Mononuclear cell (primary cell): ENCODE data around the gene SLC43A2. TPM values are rescaled to one million over a fixed set of nuclear protein-coding genes. Genes with fewer than 3 reads are reported as not detected.
A peak's percentile ranks its signal among the peaks of the same experiment; 100 is the strongest.

Experiments used
- H3K27me3 ChIP-seq: 2 replicates; pipeline ENCODE4 v1.6.0; 2011; ENCODE audit warnings: low read length, control low read depth; ENCODE audit not compliant: insufficient read depth
- H3K4me1 ChIP-seq: 2 replicates; pipeline ENCODE4 v1.5.1; 2011; ENCODE audit warnings: mild to moderate bottlenecking, low read length, control low read depth; ENCODE audit not compliant: insufficient read depth
- H3K4me3 ChIP-seq: 2 replicates; pipeline ENCODE4 v1.5.1; 2011; ENCODE audit warnings: mild to moderate bottlenecking, low read length, moderate library complexity
- H3K9me3 ChIP-seq: 2 replicates; pipeline ENCODE4 v1.5.1; 2011; ENCODE audit warnings: low read depth, mild to moderate bottlenecking, control low read depth, low read length
- total RNA-seq: library from RNA; depleted of rRNA; stranded (reverse); fragments of >200 nt; gene quantifications from one replicate; pipeline ENCODE4 v1.2.3, GENCODE V29; 2012

Gene SLC43A2
- total RNA-seq, 1 donor: 88.4 TPM

DNA sequence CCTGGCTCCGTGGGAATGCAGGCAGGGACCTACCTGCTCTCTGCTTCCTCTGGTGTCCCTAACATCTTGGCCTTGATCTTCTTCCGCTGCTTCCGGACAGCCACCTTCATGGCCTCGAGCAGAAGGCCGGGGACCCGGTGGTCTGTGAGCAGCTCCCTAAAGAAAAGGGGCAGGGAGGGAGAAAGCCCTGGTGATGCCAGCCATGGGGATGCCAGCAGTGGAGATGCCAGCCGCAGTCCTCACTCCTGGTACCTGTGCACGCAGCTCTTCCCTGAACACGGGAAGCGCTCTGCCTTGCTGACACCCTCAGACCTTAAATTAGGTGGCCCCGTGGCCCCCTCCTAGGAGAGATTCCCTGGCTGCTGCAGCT is 19.2 kb upstream of the SLC43A2 start:
- no peaks in the 10 kb centered on the region for H3K27me3 ChIP-seq
- peaks cover 64% of the 10 kb centered on the region for H3K4me1 ChIP-seq
- H3K4me3 ChIP-seq: no peak overlapping the region
- H3K9me3 ChIP-seq: no peaks in the 10 kb centered on the region

DNA sequence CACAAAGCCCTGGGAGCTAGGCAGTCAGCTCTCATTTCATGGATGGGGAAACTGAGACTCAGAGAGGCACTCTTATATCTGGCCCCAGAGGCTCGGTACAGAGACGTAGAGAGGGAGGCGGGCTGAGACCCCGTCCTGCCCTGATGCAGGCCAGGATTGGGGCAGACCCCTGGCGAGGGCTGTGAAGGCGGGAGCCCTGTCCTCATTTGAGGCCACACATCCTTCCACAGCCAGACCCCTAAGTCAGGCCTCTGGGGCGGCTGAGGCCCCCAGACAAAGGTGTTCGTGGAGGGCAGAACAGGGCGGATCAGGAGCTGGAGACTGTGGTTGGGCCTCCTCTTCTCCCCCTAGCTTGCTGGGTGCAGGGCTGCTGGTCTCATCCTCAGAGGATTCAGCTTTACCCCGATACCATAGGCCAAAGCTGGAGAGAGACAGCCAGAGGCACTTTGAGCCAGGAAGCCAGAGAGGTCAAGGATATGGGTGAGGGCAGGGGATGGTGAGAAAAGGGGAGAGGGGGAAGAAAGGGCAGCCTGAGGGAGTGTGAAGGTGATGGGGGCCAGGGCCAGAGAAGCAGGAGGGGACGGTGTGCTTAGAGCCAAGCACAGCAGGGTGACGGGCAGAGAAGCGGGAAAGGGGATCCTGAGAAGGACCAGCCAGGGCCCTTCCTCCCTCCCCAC is 17.7 kb upstream of the SLC43A2 start:
- no peaks in the 10 kb centered on the region for H3K27me3 ChIP-seq
- H3K4me3 ChIP-seq: no peak overlapping the region
- H3K4me1 ChIP-seq: peaks cover 64% of the 10 kb centered on the region
- H3K9me3 ChIP-seq: no peaks in the 10 kb centered on the region

DNA sequence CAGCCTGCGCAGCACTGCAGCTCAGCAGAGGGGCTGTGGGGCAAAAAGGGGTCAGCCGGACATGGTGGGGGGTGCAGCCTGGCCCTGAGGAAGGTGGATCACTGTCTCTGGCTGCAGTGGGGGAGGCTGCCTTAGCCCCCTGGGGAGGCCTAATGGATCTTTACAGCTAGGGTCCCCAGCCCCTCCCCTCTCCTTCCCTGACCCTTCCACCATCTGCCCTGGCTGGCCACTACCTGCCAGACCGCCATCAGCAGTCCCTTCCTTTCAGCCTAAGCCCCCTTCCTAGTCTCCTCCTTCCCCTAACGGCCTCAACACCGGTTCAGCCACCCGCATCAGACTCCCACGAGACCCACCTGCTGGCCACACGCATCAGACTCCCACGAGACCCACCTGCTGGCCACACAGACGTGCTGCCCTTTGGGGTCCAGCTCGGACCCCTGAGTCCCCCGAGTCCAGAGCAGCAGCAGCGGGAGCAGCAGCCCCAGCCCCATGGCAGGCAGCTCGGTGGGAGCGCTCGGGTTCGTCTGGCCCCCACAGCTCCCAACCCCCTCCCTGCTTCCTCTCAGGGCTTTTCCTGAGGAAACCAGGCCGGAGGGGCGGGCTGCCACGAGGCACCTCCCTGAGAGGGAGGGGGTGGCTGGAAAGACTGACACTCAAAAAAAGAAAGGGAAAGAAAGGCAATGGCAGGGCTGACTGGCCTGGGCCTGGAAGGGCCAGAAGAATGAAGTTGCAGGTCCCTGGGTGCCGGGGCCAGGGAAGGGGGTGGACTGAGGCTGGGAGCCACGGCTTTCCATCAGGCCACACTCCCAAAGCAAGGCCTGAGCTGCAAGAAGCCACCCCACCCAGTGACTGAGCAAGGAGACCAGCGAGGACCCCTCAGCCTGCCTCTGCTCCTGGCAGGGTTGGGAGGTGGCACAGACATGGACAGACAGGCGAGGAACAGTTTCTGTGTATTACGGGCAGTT is 16.9 kb upstream of the SLC43A2 start, which contains the start of gene SCARF1:
Gene SCARF1, minus strand, starts transcription at position 526 of the 965 bp plus-strand sequence. Its CDS starts 35 bp downstream, at position 491.
- Histone ChIP-seq H3K4me1 (peaks cover 58% of the 10 kb centered on the region), H3K27me3 (no peaks in the 10 kb centered on the region), H3K4me3 (peak within 1 kb of the TSS; percentile 26), H3K9me3 (no peaks in the 10 kb centered on the region)

DNA sequence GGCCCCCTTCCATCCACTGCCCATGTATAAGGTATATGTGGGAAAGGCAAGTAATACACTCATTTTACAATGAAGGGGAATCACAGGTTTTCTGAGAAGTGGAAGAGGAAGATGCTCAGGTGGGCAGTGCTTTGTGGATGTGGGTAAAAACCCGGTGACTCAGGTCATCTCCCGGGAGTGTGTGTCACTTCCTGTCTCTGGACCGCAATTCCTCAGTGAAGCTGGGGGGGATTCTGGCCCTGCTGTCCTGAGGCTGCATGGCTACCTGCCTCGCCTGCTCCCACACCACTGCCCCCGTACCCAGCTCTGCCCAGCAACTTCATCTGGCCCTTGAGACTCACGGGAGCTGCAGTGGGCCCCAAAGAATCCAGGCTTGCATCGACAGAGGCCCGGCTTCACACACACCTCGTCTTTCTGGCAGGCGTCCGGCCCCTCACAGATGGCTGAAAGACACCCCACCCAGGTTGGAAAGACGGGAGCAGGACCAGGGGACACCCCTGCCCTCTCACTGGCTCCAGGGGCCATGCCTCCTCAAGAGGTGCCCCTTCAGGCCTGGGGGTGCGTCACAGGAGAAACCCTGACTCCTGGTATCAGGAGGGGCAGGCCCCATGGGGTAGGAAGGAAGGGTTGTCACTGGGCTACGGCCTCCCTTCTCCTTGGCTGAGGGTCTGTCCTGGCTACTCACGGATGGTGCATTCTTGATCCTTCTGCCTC is 16.0 kb upstream of the SLC43A2 start:
- H3K27me3 ChIP-seq: no peaks in the 10 kb centered on the region
- H3K4me1 ChIP-seq: peaks cover 50% of the 10 kb centered on the region
- no peaks in the 10 kb centered on the region for H3K9me3 ChIP-seq
- H3K4me3 ChIP-seq: peak overlapping the region; percentile 37

DNA sequence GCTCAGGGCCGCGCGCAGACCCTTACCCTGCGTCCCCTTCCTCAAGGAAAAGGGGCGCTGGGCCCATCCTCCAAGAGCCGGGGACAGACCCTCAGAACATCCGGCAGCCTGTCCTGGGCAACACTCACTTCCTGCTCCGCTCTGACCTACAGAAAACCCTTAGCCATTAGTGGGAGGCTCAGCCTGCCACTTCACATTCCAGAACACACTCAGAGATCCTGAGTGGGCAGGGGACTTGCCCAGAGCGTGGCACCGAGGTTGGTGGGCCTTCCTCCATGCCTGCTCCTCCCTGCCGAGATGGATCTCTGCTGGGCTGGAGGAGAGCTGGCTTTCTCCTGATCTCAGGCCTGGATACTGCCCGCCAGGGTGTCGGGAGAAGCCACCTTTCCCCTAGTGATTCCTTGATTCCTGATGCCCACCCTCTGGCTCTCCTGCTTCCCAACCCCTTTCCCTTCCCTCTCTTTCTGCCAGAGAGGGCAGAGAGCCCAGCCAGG is 15.4 kb upstream of the SLC43A2 start:
- Histone ChIP-seq H3K4me3 (peak overlapping the region; percentile 37), H3K9me3 (no peaks in the 10 kb centered on the region), H3K4me1 (peaks cover 46% of the 10 kb centered on the region), H3K27me3 (no peaks in the 10 kb centered on the region)

DNA sequence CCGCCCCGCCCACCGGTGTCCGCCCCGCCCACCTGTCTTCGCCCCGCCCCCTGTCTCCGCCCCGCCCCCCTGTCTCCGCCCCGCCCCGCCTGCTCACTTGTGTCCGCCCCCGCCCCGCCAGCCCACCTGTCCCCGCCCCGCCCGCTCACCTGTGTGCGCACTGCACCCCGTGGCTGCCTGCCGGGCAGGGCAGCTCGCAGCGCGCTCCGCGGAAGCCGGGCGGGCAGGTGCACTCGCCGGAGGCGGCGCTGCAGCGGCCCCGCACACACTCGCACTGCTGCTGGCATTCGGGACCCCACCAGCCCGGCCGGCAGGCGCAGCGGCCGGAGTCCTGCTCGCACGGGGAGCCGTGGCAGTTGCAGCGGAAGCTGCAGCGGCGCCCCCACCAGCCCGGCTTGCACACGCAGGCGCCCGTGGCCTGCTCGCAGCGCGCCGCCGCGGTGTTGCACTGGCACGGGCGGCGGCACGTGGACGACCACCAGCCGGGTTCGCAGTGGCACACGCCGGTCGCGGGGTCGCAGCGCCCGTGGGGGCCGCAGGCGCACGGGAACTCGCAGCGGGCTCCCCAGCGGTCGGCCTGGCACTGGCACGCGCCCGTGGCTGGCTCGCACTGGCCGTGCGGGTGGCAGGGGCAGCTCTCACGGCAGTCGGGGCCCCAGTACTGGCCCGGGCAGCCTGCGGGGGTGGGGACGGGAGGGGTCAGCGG is 14.8 kb upstream of the SLC43A2 start:
- H3K27me3 ChIP-seq: no peaks in the 10 kb centered on the region
- H3K9me3 ChIP-seq: no peaks in the 10 kb centered on the region
- peaks cover 44% of the 10 kb centered on the region for H3K4me1 ChIP-seq
- peak overlapping the region; percentile 37 for H3K4me3 ChIP-seq

DNA sequence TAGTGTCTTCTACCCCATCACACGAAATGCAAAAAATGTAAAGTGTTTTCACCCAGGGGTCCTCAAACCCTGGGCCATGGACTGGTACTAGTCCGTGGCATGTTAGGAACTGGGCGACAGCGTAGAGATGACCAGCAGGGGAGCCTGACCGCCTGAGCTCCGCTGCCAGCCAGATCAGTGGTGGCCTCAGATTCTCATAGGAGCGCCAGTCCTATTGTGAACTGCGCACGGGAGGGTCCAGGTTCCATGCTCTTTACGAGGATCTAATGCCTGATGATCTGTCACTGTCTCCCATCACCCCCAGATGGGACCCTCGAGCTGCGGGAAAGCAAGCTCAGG is 12.4 kb upstream of the SLC43A2 start:
- H3K4me1 ChIP-seq: peaks cover 28% of the 10 kb centered on the region
- no peak overlapping the region for H3K4me3 ChIP-seq
- no peaks in the 10 kb centered on the region for H3K27me3 ChIP-seq
- no peaks in the 10 kb centered on the region for H3K9me3 ChIP-seq

DNA sequence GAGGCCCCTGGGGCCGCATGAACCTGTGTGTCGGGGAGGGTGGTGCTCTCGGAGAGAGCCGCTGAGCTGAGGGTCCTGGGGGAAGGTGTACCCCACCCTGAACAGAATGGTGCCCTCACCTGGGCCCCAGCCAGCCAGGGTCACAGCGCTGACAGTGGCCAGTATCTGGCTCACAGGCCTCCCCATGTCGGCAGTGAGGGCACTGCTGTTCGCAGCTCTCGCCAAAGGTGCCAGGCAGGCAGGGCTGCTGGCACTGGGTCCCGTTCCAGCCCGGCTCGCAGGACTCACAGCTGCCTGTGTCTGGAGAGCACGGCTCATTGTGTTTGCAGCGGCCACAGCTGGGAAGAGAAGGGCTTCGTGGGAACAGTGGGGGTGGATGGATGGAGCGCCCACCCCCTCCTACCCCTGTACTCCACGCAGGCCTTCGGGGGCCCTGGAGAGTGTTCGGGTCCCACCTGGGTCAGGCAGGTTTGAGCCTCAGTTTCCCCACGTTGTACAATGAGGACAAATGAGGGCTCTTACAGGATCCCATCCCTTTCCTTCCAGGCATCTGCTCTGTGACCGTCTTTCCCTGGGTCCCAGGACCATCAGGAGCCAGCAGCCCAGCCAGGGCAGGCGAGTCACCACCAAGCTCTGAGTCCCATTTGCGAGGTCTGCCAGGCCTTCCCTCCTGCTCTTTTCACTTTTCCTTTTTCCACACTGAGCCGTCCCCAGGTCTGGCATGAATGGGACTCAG is 11.9 kb upstream of the SLC43A2 start:
- H3K27me3 ChIP-seq: no peaks in the 10 kb centered on the region
- no peak overlapping the region for H3K4me3 ChIP-seq
- no peaks in the 10 kb centered on the region for H3K9me3 ChIP-seq
- H3K4me1 ChIP-seq: peaks cover 22% of the 10 kb centered on the region

DNA sequence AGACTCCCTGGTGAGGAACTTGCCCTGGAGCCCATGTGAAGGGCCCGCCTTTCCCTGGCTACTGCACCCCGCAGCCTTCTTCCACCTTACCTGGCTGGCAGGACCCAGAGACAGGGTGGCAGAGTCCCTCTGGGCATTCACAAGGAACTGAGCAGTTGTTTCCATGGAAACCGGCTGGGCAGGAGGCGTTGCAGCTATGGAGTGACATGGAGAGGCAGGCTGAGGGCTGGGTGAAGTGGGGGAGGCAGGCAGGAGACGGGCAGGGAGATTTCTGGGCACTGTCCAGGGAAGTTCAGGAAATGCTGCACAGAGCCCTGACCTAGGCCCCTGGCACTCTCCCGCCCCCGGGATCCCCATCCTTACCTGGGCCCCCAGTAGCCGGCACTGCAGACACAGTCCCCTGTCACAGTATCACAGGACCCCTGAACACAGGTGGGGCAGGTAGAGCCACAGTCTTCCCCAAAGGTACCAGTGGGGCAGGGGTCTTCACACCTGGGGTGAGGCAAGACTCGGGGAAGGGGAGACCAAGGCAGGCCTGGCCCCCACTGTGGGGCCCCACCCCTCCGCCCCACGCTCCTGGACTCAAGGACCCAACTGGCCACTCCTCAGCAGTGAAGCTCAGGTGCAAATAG is 11.0 kb upstream of the SLC43A2 start:
- no peaks in the 10 kb centered on the region for H3K27me3 ChIP-seq
- H3K4me3 ChIP-seq: no peak overlapping the region

DNA sequence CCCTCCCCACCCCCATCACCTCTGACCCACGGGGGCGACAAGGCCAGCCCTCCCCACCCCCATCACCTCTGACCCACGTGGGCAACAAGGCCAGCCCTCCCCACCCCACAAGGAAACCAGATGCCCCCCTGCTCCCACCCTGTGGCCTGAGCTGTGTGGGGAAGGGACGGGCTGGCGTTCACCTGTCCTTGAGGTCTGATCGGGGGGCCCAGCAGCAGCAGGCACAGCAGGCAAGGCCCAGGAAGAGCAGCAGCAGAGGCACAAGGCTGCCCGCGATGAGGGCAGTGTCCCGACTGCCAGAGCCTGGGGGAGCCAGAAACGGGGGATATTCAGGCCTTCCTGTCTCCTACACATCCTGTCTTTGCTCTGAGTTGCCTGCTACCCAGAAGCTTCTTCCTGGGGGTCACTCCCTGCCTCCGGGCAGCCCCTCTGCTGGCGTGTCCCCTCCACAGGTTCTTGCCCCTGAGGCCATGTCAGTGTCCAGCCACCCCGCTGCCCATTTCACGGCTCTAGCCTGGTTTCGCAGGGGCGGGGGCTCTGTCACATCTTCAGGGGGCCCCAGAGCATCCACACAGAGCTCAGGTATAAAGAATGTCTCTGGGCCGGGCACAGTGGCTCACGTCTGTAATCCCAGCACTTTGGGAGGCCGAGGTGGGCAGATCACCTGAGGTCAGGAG is 10.1 kb upstream of the SLC43A2 start:
- no peak overlapping the region for H3K4me3 ChIP-seq
- no peaks in the 10 kb centered on the region for H3K9me3 ChIP-seq
- peaks cover 5% of the 10 kb centered on the region for H3K4me1 ChIP-seq
- H3K27me3 ChIP-seq: no peaks in the 10 kb centered on the region

More for the DNA sequence above, 11.0 kb upstream of the SLC43A2 start:
- no peaks in the 10 kb centered on the region for H3K9me3 ChIP-seq
- H3K4me1 ChIP-seq: peaks cover 14% of the 10 kb centered on the region

DNA sequence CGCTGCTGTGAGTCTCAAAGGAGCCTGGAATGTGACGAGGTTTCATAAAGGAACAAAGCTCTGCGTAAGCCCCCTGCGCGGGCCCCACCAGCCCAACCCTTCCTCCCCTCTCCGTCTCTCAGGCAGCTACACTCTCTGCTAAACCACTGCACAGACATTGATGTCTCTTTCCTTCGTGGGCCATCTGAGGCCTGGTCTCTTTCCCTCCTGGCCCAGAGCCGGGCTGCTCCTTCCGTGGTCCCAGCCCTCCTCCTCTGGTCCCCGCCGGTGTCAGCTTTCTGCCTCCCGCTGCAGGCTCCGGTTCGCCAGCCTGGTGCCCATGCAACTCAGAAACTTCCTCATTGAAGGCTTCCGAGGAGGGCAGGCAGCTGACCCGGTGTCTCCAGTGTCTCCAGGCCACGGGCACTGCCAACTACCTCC is 9.5 kb upstream of the SLC43A2 start:
- Histone ChIP-seq H3K4me3 (no peak overlapping the region), H3K4me1 (no peaks in the 10 kb centered on the region), H3K27me3 (no peaks in the 10 kb centered on the region), H3K9me3 (no peaks in the 10 kb centered on the region)

DNA sequence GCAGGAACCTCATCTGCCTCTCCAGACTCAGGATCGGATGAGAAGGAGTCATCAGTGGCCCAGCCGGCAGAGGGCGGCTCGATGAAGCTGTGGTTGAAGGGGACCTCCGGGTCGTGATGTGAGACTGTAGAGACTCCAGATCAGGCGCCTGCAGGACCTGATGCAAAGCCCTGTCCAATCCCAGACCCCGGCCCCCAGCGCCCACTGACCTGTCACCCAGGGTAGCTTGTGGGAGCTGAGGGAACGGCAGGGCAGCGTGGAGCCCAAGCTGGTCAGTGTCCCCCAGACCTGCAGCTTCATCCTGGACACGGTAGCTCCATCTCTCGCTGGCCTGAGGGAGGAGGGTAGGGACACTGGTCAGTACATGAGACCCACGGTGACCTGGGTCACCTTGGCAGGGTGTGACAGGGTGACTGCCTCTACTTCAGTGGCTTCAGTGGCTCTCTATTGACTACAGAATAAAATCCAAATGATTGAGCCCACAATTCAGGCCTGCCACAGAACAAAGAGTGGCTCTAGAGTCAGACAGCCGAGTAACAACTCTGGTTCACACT is 8.2 kb upstream of the SLC43A2 start:
- Histone ChIP-seq H3K4me1 (peaks cover 2% of the 10 kb centered on the region), H3K27me3 (no peaks in the 10 kb centered on the region), H3K4me3 (no peak overlapping the region), H3K9me3 (no peaks in the 10 kb centered on the region)
